ENCODE results near the gene MEA1.
A peak's percentile ranks its signal among the peaks of the same experiment; 100 is the strongest.
"Not testable (repeated sequence)": the region's sequence is repeated elsewhere in the genome, so short reads cannot be mapped to it uniquely, and the experiment has no call there.

Gene MEA1

GRCh38 chr6:43013843-43014433 lies at the start of gene MEA1, which contains the start of gene KLHDC3:
Gene MEA1, minus strand, starts transcription at chr6:43013946. Its CDS starts 133 bp downstream, at chr6:43013813.
Gene KLHDC3, plus strand, starts transcription at chr6:43014249. Its CDS starts 2,944 bp downstream, at chr6:43017193.
- DNase-seq = peak; percentile 100

DNA sequence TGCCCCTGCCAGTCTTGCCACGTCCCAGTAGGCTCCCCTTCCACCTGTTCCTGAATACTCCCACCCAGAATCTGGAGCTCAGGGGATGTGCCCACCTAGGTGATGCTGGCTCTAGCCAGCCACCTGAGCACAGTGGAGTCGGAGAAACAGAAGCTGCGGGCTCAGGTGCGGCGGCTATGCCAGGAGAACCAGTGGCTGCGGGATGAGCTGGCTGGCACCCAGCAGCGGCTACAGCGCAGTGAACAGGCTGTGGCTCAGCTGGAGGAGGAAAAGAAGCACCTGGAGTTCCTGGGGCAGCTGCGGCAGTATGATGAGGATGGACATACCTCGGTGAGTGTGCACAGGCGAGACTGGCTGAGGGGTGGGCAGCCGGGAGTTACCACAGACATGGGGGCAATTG lies 49.1 kb upstream of the MEA1 start:
- no peak for DNase-seq

GRCh38 chr6:43061861-43062260 lies 48.1 kb upstream of the MEA1 start:
- no peak for DNase-seq

DNA sequence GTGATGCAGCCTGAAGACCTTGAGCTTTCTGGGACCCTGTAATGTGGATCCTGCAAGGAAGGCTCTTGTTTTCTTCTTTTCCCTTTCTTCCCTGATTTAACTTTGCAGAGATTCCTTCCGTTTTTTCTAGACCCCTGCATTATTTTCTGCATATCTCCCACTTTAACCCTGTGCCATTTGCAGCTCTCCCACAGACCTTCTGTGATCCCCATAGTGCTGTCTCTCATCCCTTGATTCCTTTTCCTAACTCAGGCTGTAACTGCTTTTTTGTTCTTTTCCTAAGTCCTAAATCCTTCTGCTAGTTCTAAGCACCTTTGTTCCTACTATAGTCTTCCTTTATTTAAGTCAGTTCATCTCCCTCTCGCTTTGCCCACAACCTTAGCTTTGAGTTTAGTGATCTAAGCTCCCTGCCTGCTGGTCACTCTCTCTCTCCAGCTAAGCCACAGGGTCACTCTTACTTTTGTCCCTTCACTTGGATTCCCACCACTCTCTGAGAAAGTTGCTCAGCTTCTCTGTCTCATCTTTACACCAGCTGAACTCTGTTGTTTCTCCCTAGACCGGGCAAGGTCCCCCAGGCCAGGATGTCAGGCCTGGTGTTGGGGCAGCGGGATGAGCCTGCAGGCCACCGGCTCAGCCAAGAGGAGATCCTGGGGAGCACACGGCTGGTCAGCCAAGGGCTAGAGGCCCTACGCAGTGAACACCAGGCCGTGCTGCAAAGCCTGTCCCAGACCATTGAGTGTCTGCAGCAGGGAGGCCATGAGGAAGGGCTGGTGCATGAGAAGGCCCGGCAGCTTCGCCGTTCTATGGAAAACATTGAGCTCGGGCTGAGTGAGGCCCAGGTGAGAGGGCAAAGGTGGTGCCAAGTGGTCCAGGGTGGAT lies 47.2 kb upstream of the MEA1 start:
- DNase-seq = no peak

GRCh38 chr6:43060034-43060754 lies 46.4 kb upstream of the MEA1 start:
- DNase-seq = no peak

DNA sequence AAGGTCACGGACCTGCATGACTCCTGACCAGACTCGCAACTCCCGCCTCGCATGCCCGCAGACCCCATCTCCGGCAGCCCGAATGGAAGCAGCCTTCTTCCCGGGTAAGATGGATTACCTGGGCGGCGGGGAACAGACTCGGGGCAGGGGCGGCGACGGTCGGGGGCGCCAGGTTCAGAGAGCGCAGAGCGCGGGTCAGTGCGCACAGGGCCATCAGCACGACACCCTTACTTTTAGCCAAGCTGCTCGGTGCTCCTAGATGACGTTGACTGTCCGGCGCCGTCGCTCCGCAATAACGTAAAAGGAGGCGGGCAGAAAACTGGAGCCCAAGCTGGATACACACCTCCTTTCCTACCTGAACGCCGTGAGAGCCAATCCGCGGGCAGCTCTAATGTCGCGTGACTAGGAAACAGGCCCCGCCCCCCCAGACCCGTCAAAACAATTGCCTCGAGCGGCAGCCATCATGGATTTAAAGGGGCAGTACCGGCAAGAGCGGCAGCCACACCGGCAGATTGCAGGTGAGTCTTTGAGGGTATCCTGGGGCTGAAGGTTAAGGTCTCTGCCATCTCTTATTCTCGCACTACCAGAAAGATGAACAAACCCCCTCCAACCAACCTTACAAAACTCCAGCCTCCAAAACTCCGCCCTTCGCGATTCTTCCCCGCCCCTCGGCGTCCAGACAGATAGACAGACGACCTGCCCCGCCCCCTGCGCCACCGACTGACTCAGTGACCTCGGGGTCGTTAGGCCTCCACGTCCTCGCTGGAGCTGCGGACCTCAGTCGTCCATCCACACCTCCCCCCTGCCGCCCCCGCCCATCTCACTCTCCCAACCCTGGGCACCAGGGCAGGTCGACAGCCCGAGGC lies 45.7 kb upstream of the MEA1 start, which contains the start of the genes KLC4 and MRPL2:
Gene KLC4 (plus strand): TSS at position 464 of the 866 bp plus-strand sequence. CDS start 1,705 bp downstream, outside the sequence.
Gene MRPL2 (minus strand): TSS at position 267 of the 866 bp plus-strand sequence. CDS start 53 bp downstream, at position 214.
- DNase-seq = peak; percentile 98

GRCh38 chr6:43058531-43058930 lies 44.8 kb upstream of the MEA1 start:
- peak; percentile 20 for DNase-seq

- DNase-seq = no peak
Observed at GRCh38 chr6:43055966-43056365, 42.2 kb upstream of the MEA1 start.

DNA sequence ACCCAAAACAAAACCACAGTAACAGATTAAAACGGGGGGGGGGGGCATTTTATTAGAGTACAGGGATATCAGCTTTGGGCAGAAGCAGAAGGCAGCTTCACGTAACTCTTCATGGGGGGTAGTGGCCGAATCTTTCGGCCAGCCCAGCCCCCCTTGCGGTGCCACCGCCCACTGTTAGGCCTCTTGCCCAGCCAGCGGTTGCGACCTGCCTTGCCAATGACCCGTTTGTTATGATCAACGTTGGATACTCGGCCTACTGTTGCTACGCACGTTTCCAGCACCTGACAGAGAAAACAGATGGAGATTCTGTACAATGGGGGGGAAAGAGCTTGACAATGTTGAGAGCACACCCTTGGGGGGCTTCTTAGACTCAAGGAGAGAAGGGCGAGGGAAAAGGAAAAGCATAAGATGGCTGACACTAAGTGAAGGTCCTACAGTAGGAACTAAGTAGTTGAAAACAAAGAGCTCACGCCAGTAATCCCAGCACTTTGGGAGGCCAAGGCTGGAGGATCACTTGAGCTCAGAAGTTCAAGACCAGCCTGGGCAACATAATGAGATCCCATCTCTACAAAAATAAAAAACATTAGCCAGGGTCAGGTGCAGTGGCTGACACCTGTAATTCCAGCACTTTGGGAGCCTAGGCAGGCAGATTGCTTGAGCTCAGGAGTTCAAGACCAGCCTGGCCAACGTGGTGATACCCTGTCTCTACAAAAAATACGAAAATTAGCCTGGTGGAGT lies 40.6 kb upstream of the MEA1 start:
- DNase-seq = no peak

DNA sequence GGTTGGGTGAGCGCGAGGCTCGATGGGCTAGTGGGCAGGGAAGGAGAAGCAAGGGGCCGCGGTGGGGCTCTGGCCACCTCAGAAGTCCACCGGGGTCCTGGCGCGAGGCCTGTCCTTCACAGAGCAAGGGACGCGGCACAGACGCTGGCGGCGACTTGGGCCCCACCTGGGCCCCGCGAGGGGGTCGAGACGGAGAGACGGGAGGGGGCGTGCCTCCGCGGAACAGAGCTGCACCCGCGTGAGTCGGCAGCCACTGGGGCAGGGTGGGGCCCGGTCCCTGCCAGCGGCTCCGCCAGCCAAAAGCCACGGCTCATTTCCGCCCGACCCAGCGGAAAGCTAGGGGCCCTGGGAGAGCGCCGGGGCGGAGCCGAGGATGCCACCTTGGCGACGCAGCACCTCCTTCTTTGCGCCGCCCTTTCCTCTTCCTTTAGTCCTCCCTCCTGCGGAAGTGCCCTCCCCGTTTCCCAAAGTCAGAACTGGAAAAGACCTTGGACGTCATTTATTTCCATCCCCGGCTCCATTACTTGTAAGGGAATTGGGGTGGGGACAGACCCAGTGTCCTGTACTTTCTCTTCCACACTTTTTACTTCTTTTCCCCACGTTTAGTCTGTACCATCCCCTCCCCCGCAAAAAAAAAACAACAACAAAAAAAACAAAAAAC lies 39.9 kb upstream of the MEA1 start, which contains the start of gene CUL7:
Gene CUL7 (minus strand): TSS at position 307 of the 661 bp plus-strand sequence. CDS start 1,063 bp downstream, outside the sequence.
- peak; percentile 90 for DNase-seq

GRCh38 chr6:43052842-43053544 lies 39.2 kb upstream of the MEA1 start:
- peak; percentile 26 for DNase-seq

DNA sequence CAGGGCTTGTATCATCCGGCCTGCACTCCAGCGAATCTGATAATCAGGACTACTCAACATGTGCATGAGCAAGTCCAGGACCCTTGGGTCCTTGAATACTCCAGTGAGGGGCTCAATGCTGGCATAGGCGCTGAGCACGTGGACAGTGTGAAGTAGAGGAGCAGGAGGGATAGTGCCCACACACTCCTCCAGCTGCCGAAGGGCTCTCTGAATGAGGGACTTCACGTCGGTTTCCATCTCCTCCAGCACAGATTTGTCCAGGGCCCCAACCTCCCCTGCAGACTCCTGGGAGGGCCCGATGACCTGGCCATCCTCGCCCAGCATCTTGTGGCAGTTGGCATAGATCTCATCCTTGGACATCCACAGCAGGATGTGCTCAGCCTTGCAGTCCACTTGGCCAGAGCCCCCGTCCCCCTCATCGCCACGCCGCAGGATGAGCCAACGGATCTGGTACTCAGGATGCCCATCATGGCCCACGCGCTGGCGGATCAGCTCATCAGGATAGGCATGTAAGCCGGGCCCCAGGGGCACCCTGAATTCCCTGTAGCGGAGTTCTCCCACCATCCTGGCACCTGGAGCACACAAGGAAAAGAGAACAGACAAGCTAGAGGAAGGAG lies 38.6 kb upstream of the MEA1 start:
- no peak for DNase-seq

- DNase-seq = no peak
Observed at GRCh38 chr6:43050981-43051380, 37.2 kb upstream of the MEA1 start.

GRCh38 chr6:43047998-43048397 lies 34.3 kb upstream of the MEA1 start:
- DNase-seq = no peak

DNA sequence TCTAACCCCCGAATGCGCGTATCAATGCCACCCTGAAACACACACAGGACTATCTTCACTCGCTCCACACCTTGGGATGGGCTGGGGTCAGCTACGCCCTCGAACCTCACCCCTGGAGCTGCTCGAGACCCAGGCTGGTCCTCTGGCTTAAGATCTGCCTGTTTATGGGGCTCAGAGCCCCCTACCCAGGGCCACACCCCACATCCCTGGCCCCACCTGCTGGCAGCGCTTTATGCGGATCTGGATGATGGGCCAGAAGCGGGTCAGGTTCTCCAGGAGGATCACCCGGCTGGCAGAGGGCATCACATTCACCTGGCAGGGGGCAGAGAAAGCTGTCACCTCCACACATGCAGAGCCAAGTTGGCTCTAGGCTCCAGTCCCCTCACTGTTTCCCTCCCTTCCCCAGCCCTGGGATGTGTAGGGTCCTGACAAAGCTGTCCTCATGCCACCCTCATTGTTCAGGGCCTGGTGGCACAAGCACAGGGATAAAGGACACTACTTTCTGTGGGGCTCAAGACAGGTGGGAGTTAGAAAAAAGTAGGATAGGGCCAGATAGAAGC lies 31.7 kb upstream of the MEA1 start:
- no peak for DNase-seq

- no peak for DNase-seq
Observed at GRCh38 chr6:43043310-43043709, 29.6 kb upstream of the MEA1 start.

GRCh38 chr6:43041475-43041874 lies 27.7 kb upstream of the MEA1 start:
- DNase-seq = not testable (repeated sequence)

GRCh38 chr6:43040542-43041257 lies 27.0 kb upstream of the MEA1 start:
- DNase-seq = no peak

GRCh38 chr6:43038727-43039126 lies 25.0 kb upstream of the MEA1 start:
- DNase-seq = no peak
